A673 (cell line): ENCODE data around the gene ABCB1.

Experiments used
- EZH2 ChIP-seq: fragments of 200-600 bp; sonication (generic); IDR thresholded peaks from 2 replicates; pipeline ENCODE4 v1.6.1; 2017; ENCODE audit warnings: borderline replicate concordance, low read depth, mild to moderate bottlenecking, mixed read lengths, antibody characterized with exemption, low read length; ENCODE audit not compliant: poor library complexity, severe bottlenecking
- TF ChIP-seq, protein P1 (sequence below): fragments of 300-800, 200-600 bp; sonication (generic); conservative IDR thresholded peaks from 2 replicates; pipeline ENCODE4 v1.5.1; 2017; ENCODE audit warnings: low read depth, mild to moderate bottlenecking, antibody characterized with exemption, low read length, moderate library complexity, mixed read lengths

DNA sequence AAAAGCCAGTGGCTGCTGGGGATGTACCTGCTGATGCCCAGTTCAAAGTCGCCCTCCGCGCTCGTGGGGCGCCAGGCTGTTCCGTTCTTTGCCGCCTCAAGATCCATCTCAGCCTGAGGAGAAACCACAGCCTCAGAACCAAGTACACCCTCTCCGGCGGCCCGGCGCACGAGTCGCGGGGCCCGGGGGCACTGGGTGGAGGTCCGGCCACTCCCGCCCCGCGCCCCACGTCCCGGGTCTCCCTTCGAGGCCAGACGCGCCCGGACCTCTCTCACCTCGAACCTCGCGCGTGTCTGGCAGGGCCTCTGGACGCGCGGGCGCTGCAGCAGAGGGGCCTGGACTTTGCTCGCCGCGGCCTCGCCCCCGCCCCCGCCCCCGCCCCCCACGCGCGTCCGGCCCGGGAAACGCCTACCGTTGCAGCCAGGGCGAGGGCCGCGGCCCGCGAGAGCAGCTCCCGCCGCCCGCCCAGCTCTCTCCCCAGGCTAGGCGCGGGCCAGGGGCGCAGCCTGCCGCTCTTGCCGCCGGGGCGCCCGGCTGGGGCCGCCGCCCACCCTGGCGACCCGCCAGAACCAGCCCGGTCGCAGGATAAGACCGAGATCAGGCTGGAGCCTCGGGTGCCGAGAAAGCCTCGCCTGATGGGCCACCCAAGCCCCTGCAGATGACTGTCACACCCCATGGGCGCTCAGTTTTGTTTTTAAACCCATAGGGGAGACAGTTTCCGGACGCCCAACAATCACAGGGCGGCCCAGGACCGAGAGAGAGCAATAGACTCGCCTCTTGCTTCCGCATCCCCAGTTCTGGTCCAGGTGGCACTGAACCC is 125.1 kb downstream of the ABCB1 start, which contains the start of gene ABCB4:
- TF ChIP-seq, protein P1, sequence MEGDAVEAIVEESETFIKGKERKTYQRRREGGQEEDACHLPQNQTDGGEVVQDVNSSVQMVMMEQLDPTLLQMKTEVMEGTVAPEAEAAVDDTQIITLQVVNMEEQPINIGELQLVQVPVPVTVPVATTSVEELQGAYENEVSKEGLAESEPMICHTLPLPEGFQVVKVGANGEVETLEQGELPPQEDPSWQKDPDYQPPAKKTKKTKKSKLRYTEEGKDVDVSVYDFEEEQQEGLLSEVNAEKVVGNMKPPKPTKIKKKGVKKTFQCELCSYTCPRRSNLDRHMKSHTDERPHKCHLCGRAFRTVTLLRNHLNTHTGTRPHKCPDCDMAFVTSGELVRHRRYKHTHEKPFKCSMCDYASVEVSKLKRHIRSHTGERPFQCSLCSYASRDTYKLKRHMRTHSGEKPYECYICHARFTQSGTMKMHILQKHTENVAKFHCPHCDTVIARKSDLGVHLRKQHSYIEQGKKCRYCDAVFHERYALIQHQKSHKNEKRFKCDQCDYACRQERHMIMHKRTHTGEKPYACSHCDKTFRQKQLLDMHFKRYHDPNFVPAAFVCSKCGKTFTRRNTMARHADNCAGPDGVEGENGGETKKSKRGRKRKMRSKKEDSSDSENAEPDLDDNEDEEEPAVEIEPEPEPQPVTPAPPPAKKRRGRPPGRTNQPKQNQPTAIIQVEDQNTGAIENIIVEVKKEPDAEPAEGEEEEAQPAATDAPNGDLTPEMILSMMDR, result no peak
- no peak for TF ChIP-seq EZH2
